BE2C (cell line): ENCODE data around the gene KIF19.

Experiments
- DNase-seq: peaks from one replicate; pipeline ENCODE4 v3.0.0-alpha.2; 2020
- H3K27me3 ChIP-seq: fragments of 250-450 bp; sonication (Bioruptor Pico); 2 replicates; pipeline ENCODE4 v1.5.1; 2020; ENCODE audit warnings: mild to moderate bottlenecking
- H3K36me3 ChIP-seq: fragments of 250-450 bp; sonication (Bioruptor Pico); 2 replicates; pipeline ENCODE4 v1.5.1; 2020; ENCODE audit warnings: mild to moderate bottlenecking
- H3K4me1 ChIP-seq: fragments of 250-450 bp; sonication (Bioruptor Pico); 2 replicates; pipeline ENCODE4 v1.5.1; 2020
- H3K4me3 ChIP-seq: 2 replicates; pipeline ENCODE4 v1.5.1; 2011; ENCODE audit warnings: low read depth, low read length
- H3K9me3 ChIP-seq: fragments of 250-450 bp; sonication (Bioruptor Pico); 2 replicates; pipeline ENCODE4 v1.5.1; 2020
- CTCF ChIP-seq: IDR thresholded peaks from 2 replicates; pipeline ENCODE4 v1.5.1; 2012; ENCODE audit warnings: mild to moderate bottlenecking, low read depth, low read length

The KIF19 gene

GRCh38 chr17:74389084-74389753, 63.2 kb downstream of the KIF19 start:
- no peak for TF ChIP-seq CTCF
- no peak for DNase-seq
- H3K9me3 ChIP-seq: no peaks in the 10 kb centered on the region
- no peaks in the 10 kb centered on the region for H3K27me3 ChIP-seq
- peaks cover 13% of the 10 kb centered on the region for H3K4me1 ChIP-seq
- H3K4me3 ChIP-seq: no peak overlapping the region
- H3K36me3 ChIP-seq: no peaks in the 10 kb centered on the region

GRCh38 chr17:74389937-74390679, 64.1 kb downstream of the KIF19 start:
- no peak for TF ChIP-seq CTCF
- no peak for DNase-seq
- Histone ChIP-seq H3K4me3 (no peak overlapping the region), H3K36me3 (no peaks in the 10 kb centered on the region), H3K9me3 (no peaks in the 10 kb centered on the region), H3K27me3 (no peaks in the 10 kb centered on the region), H3K4me1 (peaks cover 22% of the 10 kb centered on the region)

GRCh38 chr17:74390680-74391653, 64.9 kb downstream of the KIF19 start:
- Histone ChIP-seq H3K9me3 (no peaks in the 10 kb centered on the region), H3K4me1 (peaks cover 26% of the 10 kb centered on the region), H3K4me3 (no peak overlapping the region), H3K36me3 (no peaks in the 10 kb centered on the region), H3K27me3 (no peaks in the 10 kb centered on the region)
- peak; percentile 58 for DNase-seq
- no peak for TF ChIP-seq CTCF

- Histone ChIP-seq H3K9me3 (no peaks in the 10 kb centered on the region), H3K4me1 (peaks cover 26% of the 10 kb centered on the region), H3K36me3 (no peaks in the 10 kb centered on the region), H3K27me3 (no peaks in the 10 kb centered on the region), H3K4me3 (no peak overlapping the region)
- no peak for TF ChIP-seq CTCF
- DNase-seq: no peak
Observed at GRCh38 chr17:74391771-74392170, 65.7 kb downstream of the KIF19 start.

- Histone ChIP-seq H3K36me3 (no peaks in the 10 kb centered on the region), H3K27me3 (no peaks in the 10 kb centered on the region), H3K4me1 (peaks cover 26% of the 10 kb centered on the region), H3K4me3 (no peak overlapping the region), H3K9me3 (no peaks in the 10 kb centered on the region)
- TF ChIP-seq CTCF: no peak
- DNase-seq: no peak
Observed at GRCh38 chr17:74392848-74393247, 66.8 kb downstream of the KIF19 start.
